Activated naive CD8-positive, alpha-beta T cell treated with anti-CD3 and anti-CD28 coated beads, Interleukin-2, amount 10 ng/mL, durations not matched to agents 7 days and 5 days (primary cell): ENCODE measurements around the gene ERVK3-1. TPM values are rescaled to one million over a fixed set of nuclear protein-coding genes. Genes with fewer than 3 reads are reported as not detected.

Experiments used
- ATAC-seq: fragments of 150-1000 bp; cut with Tn5 transposase; one replicate; pipeline ENCODE4 v1.10.0; 2021; ENCODE audit warnings: low read depth, moderate library complexity
- POLR2A ChIA-PET: fragments of 350-600 bp; sonication (Branson Sonifier 250); formaldehyde crosslinking; loops from one replicate; lab custom pipeline; 2021; ENCODE audit warnings: antibody characterized with exemption; lab: Charles Lee
- DNase-seq: peaks from one replicate; pipeline ENCODE4 v3.0.0; 2021
- H3K27ac Mint-ChIP-seq: one replicate; pipeline ENCODE4 v1.8.0; 2022; ENCODE audit warnings: mild to moderate bottlenecking, mixed read lengths
- H3K27me3 Mint-ChIP-seq: one replicate; pipeline ENCODE4 v1.8.0; 2022; ENCODE audit warnings: mild to moderate bottlenecking, moderate library complexity, mixed read lengths
- H3K36me3 Mint-ChIP-seq: one replicate; pipeline ENCODE4 v1.8.0; 2021; ENCODE audit warnings: mild to moderate bottlenecking, mixed read lengths
- H3K4me1 Mint-ChIP-seq: one replicate; pipeline ENCODE4 v1.8.0; 2021; ENCODE audit warnings: mixed read lengths
- H3K4me3 Mint-ChIP-seq: one replicate; pipeline ENCODE4 v1.8.0; 2022; ENCODE audit warnings: mild to moderate bottlenecking, moderate library complexity, mixed read lengths
- H3K9me3 Mint-ChIP-seq: one replicate; pipeline ENCODE4 v1.8.0; 2021; ENCODE audit warnings: mixed read lengths
- total RNA-seq, 2 experiments: library from RNA; stranded (reverse); gene quantifications; one replicate each; pipeline ENCODE4 v1.2.3, GENCODE V29; 2021

ERVK3-1 gene
- total RNA-seq, 2 experiments from 2014 or later, result 74.5 to 76.3 TPM

DNA sequence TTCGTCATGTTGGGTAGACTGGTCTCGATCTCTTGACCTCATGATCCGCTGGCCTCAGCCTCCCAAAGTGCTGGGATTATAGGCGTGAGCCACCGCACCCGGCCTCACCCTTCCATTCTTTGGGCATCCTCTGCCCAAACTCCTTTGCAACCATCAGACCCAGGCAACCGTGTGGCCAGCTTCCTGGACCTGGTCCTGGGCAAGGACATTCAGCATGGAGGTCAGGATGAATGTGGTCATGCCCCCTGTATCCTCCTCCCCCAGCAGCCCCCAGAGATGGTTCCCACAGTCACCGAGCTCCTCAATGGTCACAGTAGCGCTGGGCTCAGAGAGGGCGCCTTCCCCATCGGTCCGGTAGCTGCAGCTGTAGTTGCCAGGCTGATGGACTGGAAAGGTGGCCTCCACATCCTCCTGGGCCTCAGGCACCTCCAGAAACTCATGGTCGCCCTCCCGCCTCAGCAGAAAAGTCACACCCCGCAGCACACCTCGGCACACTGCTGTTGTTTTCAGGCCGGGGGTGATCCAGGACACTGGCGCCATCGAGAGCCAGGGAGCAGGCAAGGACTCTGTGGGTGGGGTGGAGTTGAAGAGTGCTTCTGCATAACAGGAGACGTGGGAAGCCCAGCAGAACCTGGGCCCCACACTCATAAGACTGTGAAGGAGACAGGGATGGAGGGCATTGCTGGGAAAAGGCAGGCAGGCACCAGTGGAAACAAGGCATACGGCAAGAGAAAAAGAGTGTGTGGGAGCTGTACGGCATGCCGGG, 47.0 kb downstream of the ERVK3-1 start:
- no peaks in the 10 kb centered on the region for H3K9me3 Mint-ChIP-seq
- peaks cover 18% of the 10 kb centered on the region for H3K36me3 Mint-ChIP-seq
- ATAC-seq (no peak), DNase-seq (no peak)
- POLR2A ChIA-PET, result interaction anchor here (0.6 to 2.3 kb wide), 3 partner anchors 10 to 461 kb away, joined by 3 to 9 read pairs (median 4); partner anchors contain the start of gene ZNF497
- H3K27me3 Mint-ChIP-seq, result no peaks in the 10 kb centered on the region
- H3K27ac Mint-ChIP-seq, result peak overlapping the region; percentile 39
- peaks cover 25% of the 10 kb centered on the region for H3K4me1 Mint-ChIP-seq
- H3K4me3 Mint-ChIP-seq, result no peak overlapping the region

DNA sequence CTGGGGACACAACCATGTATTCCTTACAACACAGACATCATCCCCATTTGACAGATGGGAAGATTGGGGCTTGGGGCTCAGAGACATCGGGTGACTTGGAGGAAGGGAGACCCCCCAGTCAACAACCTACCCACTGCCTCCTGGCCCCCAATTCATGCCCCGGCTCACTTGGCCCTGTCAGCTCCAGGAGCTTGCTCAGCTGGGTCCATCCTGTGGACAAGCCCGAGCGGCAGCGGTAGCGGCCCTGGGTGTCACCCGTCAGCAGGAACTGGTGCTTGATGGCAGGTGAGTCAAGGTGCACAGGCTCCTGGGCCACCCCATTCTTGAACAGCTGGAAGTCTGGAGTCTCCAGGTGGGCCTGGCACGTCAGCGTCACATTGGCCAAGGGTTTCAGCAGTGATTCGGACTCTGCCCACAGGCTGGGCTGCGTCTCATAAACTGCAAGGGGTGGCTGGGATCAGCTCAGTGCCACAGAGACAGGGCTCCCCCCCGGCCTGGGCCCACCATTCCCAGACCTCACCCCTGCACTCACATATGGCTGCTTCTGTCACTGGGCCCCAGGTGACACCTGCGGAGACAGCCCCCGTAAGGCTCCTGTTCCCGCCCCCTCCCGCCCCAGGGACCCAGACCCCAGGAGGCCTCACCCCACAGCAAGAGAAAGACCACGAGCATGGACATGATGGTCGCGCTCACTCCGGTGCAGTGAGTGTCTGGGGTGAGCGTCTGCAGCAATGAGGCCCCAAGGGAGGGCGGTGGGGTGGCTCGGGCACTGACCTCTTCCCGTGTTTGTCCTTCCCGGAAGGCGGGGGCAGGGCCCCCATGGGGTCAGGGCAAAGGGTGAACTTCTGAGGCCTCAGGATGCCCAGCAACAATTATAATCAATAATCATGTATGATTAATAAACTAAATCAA, 47.8 kb downstream of the ERVK3-1 start, which contains the start of gene A1BG:
A1BG (minus strand) TSS at position 733 of the 912 bp plus-strand sequence; CDS start at position 678, 55 bp downstream.
- POLR2A ChIA-PET, result interaction anchor here (2.3 kb wide), 1 partner anchor 9 kb away, joined by 9 read pairs; the partner anchor contains the start of gene ZNF497
- no peak within 1 kb of the TSS for H3K27ac Mint-ChIP-seq
- H3K9me3 Mint-ChIP-seq, result no peaks in the 10 kb centered on the region
- peaks cover 24% of the 10 kb centered on the region for H3K4me1 Mint-ChIP-seq
- H3K4me3 Mint-ChIP-seq, result no peak within 1 kb of the TSS
- no peak for ATAC-seq
- H3K27me3 Mint-ChIP-seq, result no peaks in the 10 kb centered on the region
- DNase-seq, result no peak
- H3K36me3 Mint-ChIP-seq, result peaks cover 18% of the 10 kb centered on the region

GRCh38 chr19:58353717-58354477, 48.7 kb downstream of the ERVK3-1 start:
- DNase-seq, result no peak
- Mint-ChIP-seq H3K4me3 (no peak overlapping the region), H3K27ac (no peak overlapping the region), H3K36me3 (peaks cover 15% of the 10 kb centered on the region), H3K9me3 (no peaks in the 10 kb centered on the region), H3K27me3 (no peaks in the 10 kb centered on the region), H3K4me1 (peaks cover 19% of the 10 kb centered on the region)
- no peak for ATAC-seq
- POLR2A ChIA-PET, result no interaction called here

DNA sequence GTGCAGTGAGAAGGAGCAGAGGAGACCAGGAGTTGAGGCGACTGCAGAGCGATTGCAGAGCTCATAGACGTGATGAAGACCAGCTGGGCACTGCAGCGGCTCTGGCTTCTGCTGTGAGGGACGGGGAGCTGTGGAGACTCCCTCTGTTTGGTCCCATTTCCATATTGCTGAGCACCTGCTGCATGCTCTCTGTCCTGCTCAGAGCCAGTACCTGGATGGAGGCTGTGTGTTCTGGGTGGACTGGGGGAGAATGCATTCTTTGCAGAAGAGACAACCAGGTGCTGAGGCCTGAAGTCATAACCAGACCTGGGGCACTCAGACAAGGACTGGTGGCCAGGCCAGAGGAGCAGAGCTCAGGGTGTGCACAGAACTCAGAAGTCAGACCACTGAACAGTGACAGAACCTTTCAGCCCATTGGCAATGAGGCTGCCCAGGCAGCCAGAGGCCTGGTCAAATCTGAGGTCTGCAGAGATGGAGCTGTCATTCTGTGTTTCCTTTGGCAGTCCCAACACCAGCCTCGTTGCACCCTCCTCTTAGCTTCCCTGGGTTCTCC, 49.4 kb downstream of the ERVK3-1 start:
- no peak for DNase-seq
- Mint-ChIP-seq H3K4me1 (peaks cover 14% of the 10 kb centered on the region), H3K27ac (no peak overlapping the region), H3K9me3 (no peaks in the 10 kb centered on the region), H3K27me3 (no peaks in the 10 kb centered on the region), H3K36me3 (peaks cover 13% of the 10 kb centered on the region), H3K4me3 (no peak overlapping the region)
- no peak for ATAC-seq
- POLR2A ChIA-PET, result interaction anchor here (2.4 kb wide), 1 partner anchor 10 kb away, joined by 12 read pairs; no protein-coding TSS in a partner anchor

- Mint-ChIP-seq H3K27ac (peak overlapping the region; percentile 65), H3K4me3 (peak overlapping the region; percentile 22), H3K27me3 (no peaks in the 10 kb centered on the region), H3K36me3 (peaks cover 11% of the 10 kb centered on the region), H3K9me3 (no peaks in the 10 kb centered on the region), H3K4me1 (peaks cover 12% of the 10 kb centered on the region)
- POLR2A ChIA-PET, result interaction anchor here (0.5 to 2.4 kb wide), 5 partner anchors 8 to 50 kb away, joined by 3 to 29 read pairs (median 10); partner anchors contain the start of gene ZNF837
- DNase-seq (no peak), ATAC-seq (no peak)
Measured at GRCh38 chr19:58355215-58355796, 50.1 kb downstream of the ERVK3-1 start.

DNA sequence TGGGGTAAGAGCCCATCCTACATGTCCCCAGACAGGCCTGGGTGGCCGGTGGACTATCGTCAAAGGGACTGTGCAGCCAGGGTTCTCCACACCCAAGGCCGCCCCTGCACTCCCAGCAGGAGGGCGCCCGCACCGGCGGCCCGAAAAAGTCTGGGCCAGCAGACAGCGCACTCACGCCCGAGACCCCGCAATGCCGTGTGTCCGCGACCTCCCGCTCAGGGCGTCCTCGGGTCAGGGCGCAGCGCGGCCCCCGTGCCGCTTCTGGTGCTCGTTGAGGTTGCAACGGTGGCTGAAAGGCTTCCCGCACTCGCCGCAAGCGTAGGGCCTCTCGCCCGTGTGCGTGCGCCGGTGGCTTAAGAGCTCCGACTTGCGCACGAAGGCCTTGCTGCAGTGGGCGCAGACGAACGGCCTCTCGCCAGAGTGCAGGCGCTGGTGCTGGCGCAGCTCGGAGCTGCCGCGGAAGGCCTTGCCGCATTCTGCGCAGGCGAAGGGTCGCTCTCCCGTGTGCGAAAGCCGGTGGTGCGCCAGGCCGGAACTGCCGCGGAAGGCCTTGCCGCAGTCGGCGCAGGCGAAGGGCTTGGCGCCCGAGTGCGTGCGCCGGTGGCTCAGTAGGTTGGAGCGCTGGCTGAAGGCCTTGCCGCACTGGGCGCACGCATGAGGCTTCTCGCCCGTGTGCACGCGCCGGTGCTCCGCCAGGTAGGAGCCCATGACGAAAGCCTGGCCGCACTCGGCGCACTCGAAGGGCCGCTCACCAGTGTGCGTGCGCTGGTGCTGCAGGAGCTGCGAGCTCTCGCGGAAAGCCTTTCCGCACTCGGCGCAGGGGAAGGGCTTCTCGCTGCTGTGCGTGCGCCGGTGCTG, 51.0 kb downstream of the ERVK3-1 start:
- Mint-ChIP-seq H3K4me3 (peak overlapping the region; percentile 37), H3K9me3 (no peaks in the 10 kb centered on the region), H3K36me3 (peaks cover 7% of the 10 kb centered on the region), H3K4me1 (peaks cover 14% of the 10 kb centered on the region), H3K27me3 (no peaks in the 10 kb centered on the region), H3K27ac (peak overlapping the region; percentile 65)
- peak; percentile 76 for DNase-seq
- ATAC-seq, result peak; percentile 72
- POLR2A ChIA-PET, result interaction anchor here (0.6 to 2.4 kb wide), 9 partner anchors 9 to 158 kb away, joined by 3 to 29 read pairs (median 4); partner anchors contain the start of genes ZNF446, ZNF837 and ZSCAN22

DNA sequence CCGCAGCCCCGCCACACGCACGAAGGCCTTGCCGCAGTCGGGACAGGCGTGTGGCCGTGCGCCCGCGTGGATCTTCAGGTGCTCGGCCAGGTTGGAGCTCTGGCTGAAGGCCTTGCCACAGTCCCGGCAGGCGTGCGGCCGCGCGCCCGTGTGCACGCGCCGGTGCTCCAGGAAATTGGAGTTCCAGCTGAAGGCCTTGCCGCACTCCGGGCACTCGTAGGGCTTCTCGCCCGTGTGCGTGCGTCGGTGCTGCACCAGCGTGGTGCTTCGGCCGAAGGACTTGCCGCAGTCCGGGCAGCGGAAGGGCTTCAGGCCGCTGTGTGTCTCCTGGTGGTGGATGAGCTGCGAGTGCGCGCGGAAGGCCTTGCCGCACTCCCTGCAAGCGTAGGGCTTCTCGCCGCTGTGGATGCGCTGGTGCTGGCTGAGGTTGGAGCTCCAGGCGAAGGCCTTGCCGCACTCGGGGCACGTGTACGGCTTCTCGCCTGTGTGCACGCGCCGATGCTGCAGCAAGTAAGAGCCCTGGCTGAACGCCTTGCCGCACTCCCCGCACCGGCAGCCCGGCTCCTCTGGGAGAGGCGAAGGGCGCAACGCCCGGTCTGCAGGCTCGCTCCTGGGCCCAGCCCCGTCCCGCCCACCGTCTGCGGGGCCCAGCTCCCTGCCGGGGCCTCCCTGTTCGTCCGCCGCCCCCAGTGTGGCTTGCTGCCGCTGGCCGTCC, 51.7 kb downstream of the ERVK3-1 start:
- Mint-ChIP-seq H3K9me3 (no peaks in the 10 kb centered on the region), H3K27ac (peak overlapping the region; percentile 65), H3K36me3 (peaks cover 4% of the 10 kb centered on the region), H3K4me3 (peak overlapping the region; percentile 37), H3K4me1 (peaks cover 17% of the 10 kb centered on the region), H3K27me3 (no peaks in the 10 kb centered on the region)
- POLR2A ChIA-PET, result interaction anchor here (0.5 to 2.4 kb wide), 12 partner anchors 8 to 514 kb away, joined by 3 to 29 read pairs (median 4); partner anchors contain the start of genes ZBTB45, ZNF446, ZNF837 and ZSCAN22
- no peak for ATAC-seq
- no peak for DNase-seq

- no peaks in the 10 kb centered on the region for H3K9me3 Mint-ChIP-seq
- H3K4me1 Mint-ChIP-seq, result peaks cover 20% of the 10 kb centered on the region
- DNase-seq (no peak), ATAC-seq (no peak)
- POLR2A ChIA-PET, result interaction anchor here (0.5 to 1.9 kb wide), 7 partner anchors 10 to 514 kb away, joined by 3 to 29 read pairs (median 4); partner anchors contain the start of genes ZBTB45, ZNF446 and ZSCAN22
- H3K36me3 Mint-ChIP-seq, result peaks cover 4% of the 10 kb centered on the region
- H3K27ac Mint-ChIP-seq, result peak overlapping the region; percentile 16
- no peaks in the 10 kb centered on the region for H3K27me3 Mint-ChIP-seq
- peak overlapping the region; percentile 35 for H3K4me3 Mint-ChIP-seq
Measured at GRCh38 chr19:58357481-58358145, 52.4 kb downstream of the ERVK3-1 start.

DNA sequence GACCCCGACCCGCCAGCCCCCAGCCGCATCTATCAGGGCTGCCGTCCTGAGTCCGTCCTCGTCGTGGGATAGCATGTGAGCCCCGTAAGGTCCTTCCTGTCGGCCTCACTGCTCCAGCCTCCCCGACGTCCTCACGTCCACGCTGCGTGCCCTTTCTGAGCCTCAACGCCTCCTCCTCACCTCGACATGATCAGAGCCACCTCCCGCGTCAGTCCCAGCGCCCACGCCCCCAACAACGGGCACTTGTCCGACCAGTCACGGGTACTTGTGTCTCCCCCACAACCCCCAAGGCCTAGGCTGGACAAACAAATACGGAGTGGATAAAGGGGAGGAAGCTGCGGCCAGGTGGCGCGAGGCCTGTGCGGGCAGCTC, 56.7 kb downstream of the ERVK3-1 start:
- ATAC-seq (peak; percentile 11), DNase-seq (peak; percentile 69)
- Mint-ChIP-seq H3K36me3 (no peaks in the 10 kb centered on the region), H3K4me1 (peaks cover 13% of the 10 kb centered on the region), H3K27ac (peak overlapping the region; percentile 94), H3K9me3 (no peaks in the 10 kb centered on the region), H3K27me3 (no peaks in the 10 kb centered on the region), H3K4me3 (peak overlapping the region; percentile 94)
- POLR2A ChIA-PET, result interaction anchor here (0.8 to 5.0 kb wide), 16 partner anchors 10 to 200 kb away, joined by 3 to 50 read pairs (median 6); partner anchors contain the start of genes RPS5, ZBTB45, ZNF274 and ZNF324B

DNA sequence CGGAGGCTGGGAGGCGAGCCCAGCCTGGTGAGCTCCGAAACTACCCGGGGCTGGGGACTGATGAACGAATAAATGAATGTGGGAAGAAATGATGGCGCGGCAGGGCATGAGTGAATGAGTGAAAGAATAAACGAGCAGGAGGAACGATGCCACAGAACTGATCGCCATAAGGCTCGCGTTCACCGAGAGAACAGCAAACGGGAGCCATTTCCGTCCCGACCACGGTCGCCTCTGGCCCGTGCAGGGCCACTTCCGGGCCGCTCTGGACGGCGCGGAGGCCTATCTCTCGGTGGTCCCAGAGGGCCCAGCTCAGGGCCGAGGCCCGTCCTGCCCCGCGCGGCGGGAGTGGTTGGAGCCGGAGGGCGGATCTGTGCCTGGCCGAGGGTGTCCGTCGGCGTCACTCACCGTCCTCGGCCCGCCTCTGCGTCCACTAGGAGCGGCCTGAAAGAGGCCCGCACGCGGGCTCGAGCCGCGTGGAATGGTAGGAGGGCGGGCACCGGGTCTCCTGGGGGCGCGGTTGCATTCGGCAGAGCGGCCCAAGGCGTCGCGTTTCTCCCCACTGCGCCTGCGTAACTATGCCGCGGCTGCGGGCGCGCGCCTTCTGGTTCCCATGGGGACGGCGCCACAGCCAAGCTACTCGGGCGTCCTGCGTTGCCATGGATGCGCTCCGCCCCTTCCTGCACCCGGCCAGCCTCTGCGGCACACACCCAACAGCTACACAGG, 57.3 kb downstream of the ERVK3-1 start, which contains the start of gene ZNF497:
ZNF497 (minus strand) TSS at position 480 of the 723 bp plus-strand sequence. CDS start 5,116 bp downstream, outside the sequence.
- peak; percentile 98 for DNase-seq
- peak; percentile 87 for ATAC-seq
- POLR2A ChIA-PET, result interaction anchor here (0.6 to 5.0 kb wide), 23 partner anchors 10 to 200 kb away, joined by 3 to 50 read pairs (median 4); partner anchors contain the start of genes RPS5, ZBTB45, ZNF274 and ZNF324B

More for the DNA sequence above, 57.3 kb downstream of the ERVK3-1 start, which contains the start of gene ZNF497:
- no peaks in the 10 kb centered on the region for H3K36me3 Mint-ChIP-seq
- H3K27me3 Mint-ChIP-seq, result no peaks in the 10 kb centered on the region
- peak within 1 kb of the TSS; percentile 94 for H3K4me3 Mint-ChIP-seq
- H3K9me3 Mint-ChIP-seq, result no peaks in the 10 kb centered on the region
- peak within 1 kb of the TSS; percentile 94 for H3K27ac Mint-ChIP-seq
- H3K4me1 Mint-ChIP-seq, result peaks cover 13% of the 10 kb centered on the region
